Liver (tissue), 9 donors: ENCODE data around the gene CIC. TPM values are rescaled to one million over a fixed set of nuclear protein-coding genes. Genes with fewer than 3 reads are reported as not detected.

Experiments
- DNase-seq: peaks from one replicate; pipeline ENCODE4 v3.0.0-alpha.2; 2017; ENCODE audit warnings: low spot score
- H3K27ac ChIP-seq, 2 donors: one replicate each; pipeline ENCODE4 v1.7.0; 2013; ENCODE audit warnings: inconsistent platforms in 2 of 2, low read length in 2 of 2, control low read depth in 1 of 2, low read depth in 1 of 2, mild to moderate bottlenecking in 1 of 2
- H3K27me3 ChIP-seq, 4 donors: one replicate each; pipeline versions ENCODE4 v1.6.1 to v1.7.0; 2013; ENCODE audit warnings: low read length in 3 of 4, inconsistent platforms in 1 of 4, mild to moderate bottlenecking in 1 of 4, moderate library complexity in 1 of 4; ENCODE audit not compliant: control insufficient read depth in 4 of 4, insufficient read depth in 4 of 4
- H3K36me3 ChIP-seq, 4 donors: one replicate each; pipeline versions ENCODE4 v1.6.1 to v1.7.0; 2013; ENCODE audit warnings: low read length in 3 of 4, mild to moderate bottlenecking in 3 of 4, low read depth in 1 of 4, moderate library complexity in 1 of 4; ENCODE audit not compliant: control insufficient read depth in 4 of 4, insufficient read depth in 3 of 4
- H3K4me1 ChIP-seq, 4 donors: one replicate each; pipeline versions ENCODE4 v1.6.1 to v1.7.0; 2013; ENCODE audit warnings: low read length in 3 of 4, mild to moderate bottlenecking in 3 of 4, moderate library complexity in 1 of 4; ENCODE audit not compliant: control insufficient read depth in 4 of 4, insufficient read depth in 4 of 4
- H3K4me3 ChIP-seq, 3 donors: one replicate each; pipeline versions ENCODE4 v1.6.1 to v1.7.0; 2013; ENCODE audit warnings: low read length in 3 of 3, control low read depth in 1 of 3, low read depth in 1 of 3, mild to moderate bottlenecking in 1 of 3
- H3K9ac ChIP-seq, 2 donors: one replicate each; pipeline ENCODE4 v1.7.0; 2013; ENCODE audit warnings: low read length in 2 of 2, mild to moderate bottlenecking in 2 of 2, moderate library complexity in 2 of 2, control low read depth in 1 of 2, low read depth in 1 of 2
- H3K9me3 ChIP-seq, 4 donors: one replicate each; pipeline versions ENCODE4 v1.6.1 to v1.7.0; 2013; ENCODE audit warnings: low read length in 3 of 4; ENCODE audit not compliant: control insufficient read depth in 4 of 4
- EGR1 ChIP-seq, 2 donors: IDR thresholded peaks; 2 replicates each; pipeline ENCODE4 v1.6.1; 2016 to 2018; ENCODE audit warnings: antibody characterized with exemption in 2 of 2, low read depth in 2 of 2
- FOXA1 ChIP-seq: IDR thresholded peaks from 2 replicates; pipeline ENCODE4 v1.6.1; 2016; ENCODE audit warnings: antibody characterized with exemption
- FOXA2 ChIP-seq: IDR thresholded peaks from 2 replicates; pipeline ENCODE4 v1.6.1; 2016; ENCODE audit warnings: antibody characterized with exemption
- GABPA ChIP-seq, 2 donors: IDR thresholded peaks in 1 of 2; conservative IDR thresholded peaks in 1 of 2; 2 replicates each; pipeline ENCODE4 v1.6.1; 2016; ENCODE audit warnings: antibody characterized with exemption in 2 of 2, mild to moderate bottlenecking in 1 of 2, moderate library complexity in 1 of 2
- HNF4A ChIP-seq, 2 donors: conservative IDR thresholded peaks; 2 replicates each; pipeline ENCODE4 v1.6.1; 2016; ENCODE audit warnings: antibody characterized with exemption in 2 of 2, mild to moderate bottlenecking in 2 of 2
- HNF4G ChIP-seq: IDR thresholded peaks from 2 replicates; pipeline ENCODE4 v1.6.1; 2016; ENCODE audit warnings: antibody characterized with exemption
- JUND ChIP-seq, 2 donors: IDR thresholded peaks; 2 replicates each; pipeline ENCODE4 v1.6.1; 2016; ENCODE audit warnings: antibody characterized with exemption in 2 of 2
- NR2F2 ChIP-seq: IDR thresholded peaks from 2 replicates; pipeline ENCODE4 v1.6.1; 2016; ENCODE audit warnings: antibody characterized with exemption
- RAD21 ChIP-seq, 2 donors: IDR thresholded peaks; 2 replicates each; pipeline ENCODE4 v1.6.1; 2016; ENCODE audit warnings: antibody characterized with exemption in 2 of 2, mild to moderate bottlenecking in 2 of 2
- RXRA ChIP-seq, 2 donors: IDR thresholded peaks; 2 replicates each; pipeline ENCODE4 v1.6.1; 2017 to 2018; ENCODE audit warnings: antibody characterized with exemption in 2 of 2, mild to moderate bottlenecking in 1 of 2
- SP1 ChIP-seq: IDR thresholded peaks from 2 replicates; pipeline ENCODE4 v1.6.1; 2018; ENCODE audit warnings: antibody characterized with exemption, mild to moderate bottlenecking
- TAF1 ChIP-seq: conservative IDR thresholded peaks from 2 replicates; pipeline ENCODE4 v1.6.1; 2016; ENCODE audit warnings: antibody characterized with exemption, mild to moderate bottlenecking
- YY1 ChIP-seq: IDR thresholded peaks from 2 replicates; pipeline ENCODE4 v1.6.1; 2016; ENCODE audit warnings: antibody characterized with exemption, mild to moderate bottlenecking
- WGBS: extraction: QIAGEN DNeasy Blood & Tissue Kit; methylation state at CpG from one replicate; pipeline ENCODE4 v1.1.7; 2013; 5-methylcytosine and 5-hydroxymethylcytosine counted together
- polyA plus RNA-seq, 2 donors: library from polyadenylated mRNA; stranded (reverse) in 1 of 2; unstranded in 1 of 2; fragments of 200-250 nt in 1 of 2; fragments of >200 nt in 1 of 2; fragmentation: Nextera tagmentation in 1 of 2; extraction: Ambion mirVana in 1 of 2; gene quantifications; one replicate each; pipeline versions ENCODE4 v1.2.1 to v1.2.3, GENCODE V29; 2013 to 2015
- total RNA-seq, 2 donors: library from RNA; depleted of rRNA; stranded (reverse); fragments of >200 nt; gene quantifications; one replicate each; pipeline ENCODE4 v1.2.3, GENCODE V29; 2014
- TF ChIP-seq, protein P1 (sequence below): IDR thresholded peaks from 2 replicates; pipeline ENCODE4 v1.6.1; 2016; ENCODE audit warnings: antibody characterized with exemption
- TF ChIP-seq, protein P2 (sequence below): fragments of 150-350 bp; IDR thresholded peaks from 2 replicates; pipeline ENCODE4 v1.5.1; 2017; ENCODE audit warnings: improper control_type of control experiment, low read depth, low read length; ENCODE audit not compliant: missing input control
- TF ChIP-seq, protein P3 (sequence below): IDR thresholded peaks from 2 replicates; pipeline ENCODE4 v1.6.1; 2016; ENCODE audit warnings: antibody characterized with exemption
- TF ChIP-seq, protein P4 (sequence below): IDR thresholded peaks from 2 replicates; pipeline ENCODE4 v1.6.1; 2016; ENCODE audit warnings: antibody characterized with exemption
- donor health status: healthy.
- donor health status: healthy.
- donor health status: healthy.
- donor health status: healthy.
- donor health status: healthy.

The CIC gene
- total and polyA plus RNA-seq, 4 donors = 5.6 to 21.3 (median 17.2) TPM

DNA sequence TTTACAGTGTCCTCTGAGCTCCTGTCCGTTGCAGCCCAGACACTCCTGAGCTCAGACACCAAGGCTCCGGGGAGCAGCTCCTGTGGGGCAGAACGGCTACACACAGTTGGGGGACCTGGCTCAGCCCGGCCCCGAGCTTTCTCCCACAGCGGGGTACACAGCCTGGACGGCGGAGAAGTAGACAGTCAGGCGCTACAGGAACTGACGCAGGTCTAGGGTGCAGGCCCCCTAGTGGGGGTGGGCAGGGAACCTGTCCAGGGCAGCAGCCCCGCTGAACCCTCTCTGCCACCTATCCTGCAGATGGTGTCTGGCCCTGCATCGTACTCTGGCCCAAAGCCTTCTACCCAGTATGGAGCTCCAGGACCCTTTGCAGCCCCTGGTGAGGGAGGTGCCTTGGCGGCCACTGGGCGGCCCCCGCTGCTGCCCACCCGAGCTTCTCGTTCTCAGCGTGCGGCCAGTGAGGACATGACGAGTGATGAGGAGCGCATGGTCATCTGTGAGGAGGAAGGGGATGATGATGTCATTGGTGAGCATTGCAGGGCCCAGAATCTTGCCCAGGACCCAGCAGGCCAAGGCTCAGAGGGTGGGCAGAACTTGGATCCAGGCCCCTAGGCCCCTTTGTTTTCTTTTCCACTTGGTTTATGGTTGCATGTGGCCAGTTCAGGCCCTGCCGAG lies 20.0 kb downstream of the CIC start:
- H3K27ac ChIP-seq = no peak overlapping the region
- 94% methylated on average over 22 of the region's 22 CpGs for WGBS
- peaks cover 7 to 20% (median 17%) of the 10 kb centered on the region in 4 donors for H3K4me1 ChIP-seq
- H3K4me3 ChIP-seq = no peak overlapping the region
- no peak for DNase-seq
- no peak for TF ChIP-seq TAF1
- TF ChIP-seq GABPA (IDR thresholded peaks at IDR 0.05 in 1 of 2, conservative IDR thresholded peaks at IDR 0.05 in 1 of 2) = no peak
- TF ChIP-seq, protein P1, sequence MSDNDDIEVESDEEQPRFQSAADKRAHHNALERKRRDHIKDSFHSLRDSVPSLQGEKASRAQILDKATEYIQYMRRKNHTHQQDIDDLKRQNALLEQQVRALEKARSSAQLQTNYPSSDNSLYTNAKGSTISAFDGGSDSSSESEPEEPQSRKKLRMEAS = no peak
- TF ChIP-seq, protein P2, sequence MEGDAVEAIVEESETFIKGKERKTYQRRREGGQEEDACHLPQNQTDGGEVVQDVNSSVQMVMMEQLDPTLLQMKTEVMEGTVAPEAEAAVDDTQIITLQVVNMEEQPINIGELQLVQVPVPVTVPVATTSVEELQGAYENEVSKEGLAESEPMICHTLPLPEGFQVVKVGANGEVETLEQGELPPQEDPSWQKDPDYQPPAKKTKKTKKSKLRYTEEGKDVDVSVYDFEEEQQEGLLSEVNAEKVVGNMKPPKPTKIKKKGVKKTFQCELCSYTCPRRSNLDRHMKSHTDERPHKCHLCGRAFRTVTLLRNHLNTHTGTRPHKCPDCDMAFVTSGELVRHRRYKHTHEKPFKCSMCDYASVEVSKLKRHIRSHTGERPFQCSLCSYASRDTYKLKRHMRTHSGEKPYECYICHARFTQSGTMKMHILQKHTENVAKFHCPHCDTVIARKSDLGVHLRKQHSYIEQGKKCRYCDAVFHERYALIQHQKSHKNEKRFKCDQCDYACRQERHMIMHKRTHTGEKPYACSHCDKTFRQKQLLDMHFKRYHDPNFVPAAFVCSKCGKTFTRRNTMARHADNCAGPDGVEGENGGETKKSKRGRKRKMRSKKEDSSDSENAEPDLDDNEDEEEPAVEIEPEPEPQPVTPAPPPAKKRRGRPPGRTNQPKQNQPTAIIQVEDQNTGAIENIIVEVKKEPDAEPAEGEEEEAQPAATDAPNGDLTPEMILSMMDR = no peak
- TF ChIP-seq RXRA (IDR thresholded peaks at IDR 0.05) = no peak
- no peak for TF ChIP-seq NR2F2
- TF ChIP-seq, protein P3, sequence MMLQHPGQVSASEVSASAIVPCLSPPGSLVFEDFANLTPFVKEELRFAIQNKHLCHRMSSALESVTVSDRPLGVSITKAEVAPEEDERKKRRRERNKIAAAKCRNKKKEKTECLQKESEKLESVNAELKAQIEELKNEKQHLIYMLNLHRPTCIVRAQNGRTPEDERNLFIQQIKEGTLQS = no peak
- TF ChIP-seq YY1 = no peak
- TF ChIP-seq JUND (IDR thresholded peaks at IDR 0.05) = no peak
- no peak for TF ChIP-seq HNF4A (conservative IDR thresholded peaks at IDR 0.05)
- TF ChIP-seq EGR1 (IDR thresholded peaks at IDR 0.05; ENCODE audit: low read depth in 2 of 2) = no peak
- no peak for TF ChIP-seq RAD21 (IDR thresholded peaks at IDR 0.05)
- TF ChIP-seq, protein P4, sequence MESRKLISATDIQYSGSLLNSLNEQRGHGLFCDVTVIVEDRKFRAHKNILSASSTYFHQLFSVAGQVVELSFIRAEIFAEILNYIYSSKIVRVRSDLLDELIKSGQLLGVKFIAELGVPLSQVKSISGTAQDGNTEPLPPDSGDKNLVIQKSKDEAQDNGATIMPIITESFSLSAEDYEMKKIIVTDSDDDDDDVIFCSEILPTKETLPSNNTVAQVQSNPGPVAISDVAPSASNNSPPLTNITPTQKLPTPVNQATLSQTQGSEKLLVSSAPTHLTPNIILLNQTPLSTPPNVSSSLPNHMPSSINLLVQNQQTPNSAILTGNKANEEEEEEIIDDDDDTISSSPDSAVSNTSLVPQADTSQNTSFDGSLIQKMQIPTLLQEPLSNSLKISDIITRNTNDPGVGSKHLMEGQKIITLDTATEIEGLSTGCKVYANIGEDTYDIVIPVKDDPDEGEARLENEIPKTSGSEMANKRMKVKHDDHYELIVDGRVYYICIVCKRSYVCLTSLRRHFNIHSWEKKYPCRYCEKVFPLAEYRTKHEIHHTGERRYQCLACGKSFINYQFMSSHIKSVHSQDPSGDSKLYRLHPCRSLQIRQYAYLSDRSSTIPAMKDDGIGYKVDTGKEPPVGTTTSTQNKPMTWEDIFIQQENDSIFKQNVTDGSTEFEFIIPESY = no peak
- TF ChIP-seq HNF4G = no peak
- TF ChIP-seq FOXA1 = no peak
- TF ChIP-seq FOXA2 = no peak
- H3K27me3 ChIP-seq = no peaks in the 10 kb centered on the region
- no peaks in the 10 kb centered on the region for H3K9me3 ChIP-seq
- H3K36me3 ChIP-seq = peaks cover 22 to 71% (median 40%) of the 10 kb centered on the region in 4 donors
- H3K9ac ChIP-seq = no peak overlapping the region

DNA sequence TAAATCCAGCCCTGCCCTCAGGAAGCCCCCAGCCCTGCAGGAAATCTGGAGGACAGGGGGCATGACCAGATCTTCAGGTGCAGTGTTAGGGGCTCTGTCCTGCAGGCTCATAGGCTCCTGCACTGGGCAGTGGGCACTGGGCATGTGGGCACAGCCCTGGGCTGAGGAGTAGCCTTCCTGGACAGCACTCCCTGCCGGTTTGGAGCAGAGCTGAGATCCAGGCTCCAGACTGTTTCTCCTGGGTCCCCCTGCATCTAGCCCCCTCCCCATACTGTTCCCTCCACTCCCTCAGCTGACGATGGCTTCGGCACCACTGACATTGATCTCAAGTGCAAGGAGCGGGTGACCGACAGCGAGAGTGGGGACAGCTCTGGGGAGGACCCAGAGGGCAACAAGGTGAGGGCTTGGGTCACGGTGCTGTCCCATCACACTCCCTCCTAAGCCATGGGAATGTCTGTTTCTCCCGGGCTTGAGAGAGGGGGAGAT lies 20.5 kb downstream of the CIC start:
- Histone ChIP-seq H3K27ac (no peak overlapping the region), H3K4me1 (peaks cover 6 to 18% (median 16%) of the 10 kb centered on the region in 4 donors), H3K36me3 (peaks cover 27 to 77% (median 42%) of the 10 kb centered on the region in 4 donors), H3K9me3 (no peaks in the 10 kb centered on the region), H3K4me3 (no peak overlapping the region), H3K27me3 (no peaks in the 10 kb centered on the region), H3K9ac (no peak overlapping the region)
- no peak for DNase-seq
- TF ChIP-seq, protein P1 = no peak
- TF ChIP-seq TAF1 = no peak
- no peak for TF ChIP-seq FOXA1
- TF ChIP-seq, protein P3 = no peak
- TF ChIP-seq, protein P2 = no peak
- TF ChIP-seq YY1 = no peak
- no peak for TF ChIP-seq NR2F2
- TF ChIP-seq SP1 = no peak
- TF ChIP-seq RXRA (IDR thresholded peaks at IDR 0.05) = no peak
- 89% methylated on average over 8 of the region's 8 CpGs for WGBS
